NCI-H2196 treated with DMSO at 0.1 percent for 48 hours (cell line): ENCODE data around the gene WNT4.

Experiments
- DNase-seq: peaks from one replicate; lab custom pipeline; 2025; ENCODE audit not compliant: unreplicated experiment; lab: John Stamatoyannopoulos, UW

WNT4 gene

DNA sequence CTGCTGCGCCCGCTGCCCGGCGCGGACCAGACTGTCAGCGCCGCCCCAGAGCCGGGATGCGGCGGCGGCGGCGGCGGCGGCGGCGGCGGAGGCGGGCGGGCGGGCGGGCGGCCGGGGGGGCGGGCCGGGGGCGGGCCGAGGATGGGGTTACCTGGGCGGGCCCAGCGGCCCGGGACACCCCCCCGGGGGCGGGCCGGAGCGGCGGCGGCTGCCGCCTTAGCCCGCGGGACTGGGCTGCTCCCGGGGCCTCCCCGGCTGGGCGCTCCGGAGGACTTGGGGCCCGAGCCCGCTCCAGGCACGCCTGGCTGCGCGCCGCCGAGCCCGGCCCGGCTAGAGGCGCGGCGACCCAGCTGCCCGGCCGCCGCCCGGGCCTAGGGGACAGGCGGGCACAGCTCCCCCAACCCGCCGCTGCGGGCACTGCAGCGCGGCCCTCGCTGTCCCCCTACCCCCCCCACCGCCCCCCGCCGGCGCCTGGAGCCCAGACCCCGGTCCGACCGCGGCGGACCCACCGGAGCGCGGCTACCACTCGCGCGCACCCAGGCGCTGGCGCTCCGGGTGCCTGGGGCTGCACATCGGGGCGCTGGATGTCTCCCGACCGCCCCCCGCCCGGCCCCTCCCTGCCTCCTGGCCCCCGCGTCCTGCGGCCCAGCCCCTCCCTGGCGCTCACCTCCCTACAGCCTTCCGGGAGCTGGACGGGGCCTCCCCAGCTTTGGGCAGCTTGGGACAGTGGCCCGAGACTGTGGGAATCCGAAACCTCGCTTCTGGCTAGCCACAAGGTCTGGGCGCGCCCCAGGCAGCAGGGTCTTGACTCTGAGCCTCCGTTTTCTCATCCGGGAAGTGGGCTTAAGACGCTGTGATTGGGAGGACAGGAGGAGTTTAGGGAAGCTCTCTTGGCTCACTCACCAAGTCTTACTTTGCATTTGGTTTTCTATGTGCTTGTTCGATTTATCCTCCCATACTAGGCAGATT is at the start of gene WNT4:
WNT4 (minus strand) TSS at position 33 of the 969 bp plus-strand sequence. CDS start 175 bp downstream, outside the sequence.
- DNase-seq, result no peak

DNA sequence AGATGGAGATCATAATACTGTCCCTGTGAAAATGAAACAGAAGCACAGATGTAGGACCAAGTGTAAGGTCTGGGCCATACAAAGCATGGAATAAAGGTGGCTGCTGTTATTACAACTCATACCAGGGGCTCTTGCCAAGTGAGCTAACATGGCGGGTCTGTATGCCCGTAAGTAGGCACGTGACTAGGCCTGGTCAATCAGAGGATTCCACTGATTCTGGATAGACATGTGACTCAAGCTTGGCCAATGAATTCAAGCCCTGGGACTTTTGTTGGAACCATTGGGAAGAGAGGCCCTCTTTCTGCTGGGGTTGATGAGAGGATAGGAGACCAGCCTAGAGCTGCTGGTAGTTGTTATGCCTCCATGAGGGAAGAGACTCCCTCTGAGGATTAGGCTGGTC is 47.8 kb upstream of the WNT4 start:
- DNase-seq, result no peak

DNA sequence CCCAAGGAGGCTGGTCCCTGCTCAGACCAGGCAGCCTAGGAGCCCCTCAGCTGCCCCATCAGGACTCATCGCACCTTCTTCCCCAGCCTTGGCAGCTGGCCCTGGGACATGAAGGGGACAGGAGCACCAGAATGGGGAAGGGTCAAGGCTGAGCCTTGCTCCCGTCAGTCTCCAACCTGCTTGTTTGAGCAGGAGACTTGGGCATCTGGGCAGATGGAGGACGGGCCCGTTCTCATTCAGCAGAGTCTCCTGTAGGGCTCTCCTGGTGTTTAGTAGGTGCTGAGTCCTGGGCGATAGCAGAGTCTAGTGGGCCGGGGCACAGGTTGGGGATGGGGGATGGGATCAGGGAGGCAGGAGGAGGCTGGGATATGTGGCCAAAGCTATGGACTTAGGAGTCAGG is 47.4 kb upstream of the WNT4 start:
- DNase-seq, result no peak

DNA sequence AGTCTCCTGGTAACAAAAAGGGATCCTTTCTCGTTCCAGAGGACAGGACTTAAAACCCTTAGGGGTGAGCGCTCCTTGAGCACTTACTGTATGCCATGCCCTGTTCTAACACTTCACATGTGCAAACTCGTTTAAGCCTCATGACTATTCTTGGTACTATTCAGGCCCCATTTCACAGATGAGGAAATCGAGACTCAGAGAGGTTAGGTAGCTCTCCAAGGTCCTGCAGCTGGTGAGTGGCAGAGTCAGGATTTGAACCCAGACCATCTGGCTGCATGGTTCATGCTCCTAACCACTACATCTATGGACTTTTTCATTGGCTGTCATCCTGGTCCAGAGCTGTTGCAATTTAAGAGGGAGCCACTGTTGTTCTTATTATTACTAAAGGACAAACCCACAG is 46.7 kb upstream of the WNT4 start:
- no peak for DNase-seq

DNA sequence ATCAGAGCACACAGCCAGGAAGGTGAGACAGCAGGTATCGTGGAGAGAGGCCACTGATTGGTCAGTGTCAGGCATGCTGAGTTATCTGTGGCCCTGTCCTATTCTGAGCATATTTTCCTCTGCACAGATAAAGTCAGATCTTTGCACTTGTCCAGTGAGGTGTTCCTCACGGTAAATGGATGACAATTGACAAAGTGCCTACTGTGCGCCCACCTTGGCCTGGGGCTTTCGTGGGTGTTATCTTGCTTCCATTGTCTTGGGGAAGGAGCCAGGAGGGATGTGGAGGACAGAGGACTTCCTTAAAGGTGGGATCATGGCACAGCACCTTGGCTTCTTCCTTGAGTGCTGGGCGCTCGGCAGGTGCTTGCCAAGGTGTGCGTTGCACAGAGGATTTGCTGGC is 46.0 kb upstream of the WNT4 start:
- DNase-seq, result no peak

DNA sequence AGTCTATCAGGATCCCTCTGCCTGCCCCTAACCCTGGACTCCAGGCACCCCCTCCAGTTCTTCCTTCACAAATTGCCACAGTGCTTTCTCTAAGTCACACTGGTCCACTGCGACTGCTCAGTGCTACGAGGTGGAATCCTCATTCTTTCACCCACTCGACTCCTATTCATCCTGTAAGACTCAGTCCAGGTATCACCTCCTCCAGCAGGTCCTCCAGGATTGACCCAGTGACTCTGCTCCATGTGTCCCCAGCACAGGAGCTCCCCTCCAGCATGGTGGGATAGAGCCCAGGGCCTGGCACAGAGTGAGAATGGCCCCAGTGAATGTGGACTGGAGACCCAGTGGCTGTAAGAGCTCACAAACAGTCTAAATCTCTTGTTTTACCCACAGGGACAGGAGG is 45.5 kb upstream of the WNT4 start:
- DNase-seq, result no peak

DNA sequence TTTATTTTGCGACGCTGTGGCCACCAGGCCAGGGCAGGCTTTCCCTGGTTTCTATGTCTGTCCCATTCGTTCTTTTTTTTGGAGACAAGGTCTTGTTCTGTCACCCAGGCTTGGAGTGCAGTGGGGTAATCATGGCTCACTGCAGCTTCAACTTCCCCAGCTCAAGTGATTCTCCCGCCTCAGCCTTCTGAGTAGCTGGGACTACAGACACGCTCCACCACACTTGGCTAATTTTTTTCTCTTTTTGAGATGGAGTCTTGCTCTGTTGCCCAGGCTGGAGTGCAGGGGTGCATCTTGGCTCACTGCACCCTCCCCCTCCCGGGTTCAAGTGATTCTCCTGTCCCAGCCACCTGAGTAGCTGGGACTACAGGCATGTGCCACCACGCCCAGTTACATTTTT is 43.4 kb upstream of the WNT4 start:
- DNase-seq, result no peak

DNA sequence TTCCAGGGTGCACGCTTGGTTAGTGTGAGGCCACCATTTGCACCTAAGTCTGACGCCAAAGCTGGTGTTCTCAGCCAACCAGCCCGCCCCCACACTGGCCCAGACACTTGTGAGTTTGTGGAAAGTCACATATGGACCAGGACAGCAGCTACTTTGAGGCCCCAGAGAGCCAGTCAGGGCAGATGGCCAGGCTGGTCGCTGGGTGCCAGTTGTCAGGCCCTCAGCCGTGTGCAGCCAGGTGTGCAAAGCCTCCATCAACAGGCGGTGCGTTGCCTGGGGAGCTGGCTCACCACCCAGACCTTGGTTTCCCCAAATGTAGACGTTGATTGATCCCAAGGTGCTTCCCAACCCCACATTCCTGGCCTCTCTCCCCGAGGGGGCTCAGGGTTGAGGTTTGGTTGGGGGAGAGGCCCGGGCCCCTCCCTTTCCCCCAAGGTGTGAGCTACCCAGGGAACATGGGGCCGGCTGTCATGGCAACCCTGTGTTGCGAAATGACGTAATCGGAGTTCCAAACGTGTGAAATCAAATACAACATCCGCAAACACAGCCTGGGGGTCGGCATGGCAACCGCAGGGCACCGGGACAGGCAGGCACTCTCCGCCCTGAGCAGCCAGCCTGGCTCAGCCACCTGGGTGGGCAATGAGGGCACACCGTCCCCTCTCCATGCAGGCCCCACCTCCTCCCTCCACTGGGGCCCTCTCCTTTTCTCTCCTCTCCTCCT is 42.2 kb upstream of the WNT4 start:
- peak; percentile 86 for DNase-seq

DNA sequence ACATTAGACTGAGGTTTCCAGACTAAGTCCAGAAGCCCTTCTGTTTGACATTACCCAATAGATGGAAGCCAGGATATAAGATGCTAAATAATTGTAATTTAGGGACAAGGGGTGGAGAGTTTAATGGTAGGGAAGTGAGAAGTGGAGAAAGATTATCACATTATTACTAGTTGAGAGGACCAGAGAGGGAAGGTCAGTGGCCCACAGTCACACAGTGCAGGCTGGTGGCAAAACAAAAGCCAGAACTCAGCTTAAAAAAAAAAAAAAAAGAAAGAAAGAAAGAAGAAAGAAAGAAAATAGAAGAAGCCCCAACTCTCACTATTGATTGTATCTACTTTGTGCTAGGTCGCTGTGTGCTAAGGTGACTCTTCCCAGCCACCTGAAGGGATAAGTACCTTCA is 41.6 kb upstream of the WNT4 start:
- no peak for DNase-seq

DNA sequence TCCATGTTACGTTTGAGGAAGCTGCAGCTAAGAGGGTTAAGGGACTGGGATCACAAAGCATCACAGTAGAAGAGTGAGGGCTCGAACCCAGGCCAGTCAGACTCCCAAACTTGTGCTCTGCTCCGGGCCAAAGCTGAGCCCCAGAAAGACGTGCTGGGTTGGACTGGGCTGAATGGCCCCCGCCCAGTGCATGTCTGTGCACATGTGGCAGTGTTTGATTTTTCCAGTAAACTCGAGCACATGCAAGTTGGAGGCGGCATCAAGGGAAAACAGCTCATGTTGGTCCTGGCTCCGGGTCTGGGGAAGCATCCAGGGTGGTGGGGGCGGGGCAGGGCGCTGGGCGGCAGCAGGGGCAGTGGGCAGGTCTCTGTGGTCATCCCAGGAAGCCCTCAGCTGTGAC is 39.8 kb upstream of the WNT4 start:
- no peak for DNase-seq

DNA sequence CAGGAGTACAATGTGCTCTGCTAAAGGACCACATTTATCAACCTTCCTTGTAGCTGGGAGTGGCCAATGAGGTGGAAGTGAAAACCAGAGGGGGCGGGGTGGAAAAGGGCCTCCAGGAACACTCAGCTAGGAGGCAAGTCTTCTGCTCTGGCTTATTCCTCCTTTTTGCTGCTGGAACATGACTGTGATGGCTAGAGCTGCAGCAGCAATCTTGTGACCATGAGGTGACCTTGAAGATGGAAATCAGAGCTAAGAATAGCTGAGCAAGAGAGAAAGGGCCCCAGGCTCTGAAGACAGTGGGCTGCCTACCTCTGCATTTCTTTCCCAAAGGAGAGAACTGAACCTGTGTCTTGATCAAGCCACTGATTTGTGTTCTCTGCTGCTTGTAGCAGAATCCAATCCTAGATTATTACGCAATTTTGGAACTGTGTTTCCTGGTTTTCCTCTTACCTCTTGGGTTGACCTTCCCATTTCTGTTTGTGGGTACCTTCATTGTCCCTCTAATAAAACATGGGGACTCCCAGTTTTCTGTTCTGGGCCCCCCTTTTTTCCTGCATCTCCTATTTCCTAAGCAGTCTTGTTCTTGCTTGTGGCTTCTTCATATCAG is 36.4 kb upstream of the WNT4 start:
- no peak for DNase-seq

DNA sequence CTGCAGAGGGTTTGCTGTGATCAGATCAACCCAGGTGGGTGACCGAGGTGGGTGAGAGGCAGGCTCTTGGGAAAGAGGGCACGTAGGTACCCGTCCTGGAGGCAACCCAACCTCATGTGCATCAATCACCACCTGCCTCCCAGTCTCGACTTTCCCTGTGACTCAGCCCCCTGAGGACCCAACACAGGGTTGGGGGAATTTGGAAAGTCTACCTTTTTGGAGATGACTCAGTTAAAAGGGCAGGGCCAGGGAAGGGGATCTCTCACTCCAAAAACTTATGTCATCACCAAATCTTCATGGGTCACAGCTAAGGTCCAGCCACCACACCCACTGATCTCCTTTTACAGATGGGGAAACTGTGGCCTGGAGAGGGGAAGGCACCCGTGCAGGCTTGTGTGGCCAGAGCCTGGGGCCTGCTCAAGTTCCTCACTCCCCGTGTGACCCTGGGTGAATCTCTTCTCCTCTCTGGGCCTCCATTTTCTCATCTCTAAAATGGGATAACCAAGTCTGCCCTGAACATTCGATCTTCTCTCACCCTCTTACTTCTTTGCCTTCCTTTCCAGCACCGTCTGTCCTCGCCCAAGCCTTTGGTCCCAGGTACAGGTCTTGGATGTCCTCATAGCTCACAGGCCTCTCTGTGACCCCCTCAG is 34.6 kb upstream of the WNT4 start:
- no peak for DNase-seq

DNA sequence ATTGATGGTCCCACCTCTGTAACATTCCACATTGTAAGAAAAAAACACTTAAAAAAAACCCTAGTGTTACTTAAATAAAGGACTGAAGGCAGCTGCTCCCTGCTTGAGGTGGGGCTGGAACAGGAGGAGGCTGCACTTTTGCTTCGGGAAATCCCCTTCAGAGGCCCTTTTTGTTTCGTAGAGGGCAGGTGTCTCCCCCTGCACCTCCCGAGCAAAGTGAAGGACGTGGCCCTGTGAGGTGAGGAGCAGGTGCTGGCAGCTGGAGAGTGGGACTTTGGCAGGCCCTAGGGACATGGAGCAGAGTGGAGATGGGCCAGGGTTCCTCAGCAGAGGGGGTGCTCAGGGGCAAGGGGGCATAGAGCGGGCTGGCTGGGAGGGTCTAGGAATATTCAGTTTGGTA is 33.4 kb upstream of the WNT4 start:
- DNase-seq, result peak; percentile 27

DNA sequence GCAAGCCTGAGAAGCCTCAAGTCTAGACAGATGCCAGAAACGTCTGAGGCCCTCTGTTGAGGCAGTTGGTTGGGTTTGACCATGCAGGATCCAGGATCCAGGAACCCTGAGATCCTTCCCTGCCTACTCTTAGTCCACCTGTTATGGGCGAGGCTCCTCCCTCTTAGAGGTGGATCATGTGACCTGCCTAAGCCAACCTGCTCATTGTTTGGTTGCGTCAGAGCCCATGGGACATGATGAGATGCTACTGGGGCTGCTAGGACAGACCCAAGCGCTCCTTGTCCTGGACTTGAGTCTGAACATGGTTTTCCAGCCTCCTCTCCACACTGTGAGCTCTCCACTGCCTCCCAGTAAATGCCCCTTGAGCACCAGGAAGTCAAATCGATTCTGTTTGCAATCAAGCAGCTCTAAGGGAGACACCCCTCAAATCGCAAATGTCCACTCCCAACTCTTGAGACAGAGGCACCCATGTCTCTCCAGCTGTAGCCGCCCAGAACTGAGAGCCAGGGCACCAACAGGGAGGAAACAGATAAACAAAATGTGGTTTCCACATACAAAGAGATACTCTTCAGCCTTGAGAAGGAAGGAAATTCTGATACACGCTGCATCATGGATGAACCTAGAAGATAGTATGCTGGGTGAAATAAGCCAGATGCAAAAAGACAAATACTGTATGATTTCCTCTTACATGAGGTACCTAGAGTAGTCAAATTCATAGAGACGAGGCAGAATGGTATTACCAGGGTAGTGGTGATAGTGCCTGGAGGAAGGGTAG is 31.7 kb upstream of the WNT4 start:
- no peak for DNase-seq

DNA sequence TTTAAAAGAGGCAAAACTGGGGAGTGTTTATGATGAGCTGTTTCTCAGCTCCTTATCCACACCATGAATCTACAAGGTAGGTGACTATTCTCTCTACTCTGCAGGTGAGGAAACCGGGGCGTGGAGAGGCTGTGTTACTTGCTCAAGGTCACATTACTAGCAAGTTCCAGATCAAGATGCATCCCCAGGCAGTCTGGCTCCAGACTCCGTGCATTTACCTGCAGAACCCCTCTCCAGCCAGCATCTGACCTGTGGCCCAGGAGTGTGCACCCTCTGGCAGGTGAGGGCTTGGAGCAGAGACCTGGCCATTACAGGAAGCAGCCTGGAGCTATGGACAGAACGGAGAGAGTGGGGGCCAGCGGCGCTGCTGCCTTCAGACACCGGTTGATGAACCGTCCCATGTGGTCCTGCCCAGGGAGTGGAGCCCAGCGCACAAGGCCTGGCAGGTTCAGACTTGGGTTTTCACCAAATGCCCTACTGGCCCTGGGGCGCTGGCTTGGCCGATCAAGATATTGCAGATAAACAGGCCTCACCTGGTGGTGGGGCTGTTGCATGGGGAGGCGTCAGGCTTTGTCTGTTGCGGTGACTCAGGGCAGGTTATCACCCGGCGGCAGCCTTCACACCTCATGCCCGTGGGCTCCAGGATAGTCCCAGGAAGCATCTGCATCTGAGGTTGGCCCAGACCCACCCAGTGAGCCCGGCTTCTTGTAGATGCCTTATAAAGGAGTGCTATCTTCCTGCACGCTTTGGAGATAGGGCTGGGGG is 29.2 kb upstream of the WNT4 start:
- DNase-seq, result no peak

DNA sequence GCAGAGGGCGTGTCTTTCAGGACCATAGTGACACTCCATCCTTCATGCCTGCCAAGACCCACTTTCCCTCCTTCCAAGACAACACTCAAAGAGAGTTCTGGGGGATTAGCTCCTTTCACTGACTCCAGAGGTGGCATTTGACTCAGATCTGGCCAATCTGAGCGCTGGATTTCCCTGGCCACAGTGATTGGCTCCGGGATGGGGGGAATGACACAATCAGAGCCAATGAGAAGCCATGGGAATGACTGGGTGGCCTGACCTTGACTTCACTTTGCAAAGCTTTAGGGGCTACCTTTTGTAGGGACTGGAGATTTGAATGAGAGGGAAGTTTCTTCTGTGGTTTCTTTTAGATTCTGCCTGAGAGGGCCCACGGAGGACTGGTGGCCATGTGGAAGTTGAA is 26.9 kb upstream of the WNT4 start:
- no peak for DNase-seq

DNA sequence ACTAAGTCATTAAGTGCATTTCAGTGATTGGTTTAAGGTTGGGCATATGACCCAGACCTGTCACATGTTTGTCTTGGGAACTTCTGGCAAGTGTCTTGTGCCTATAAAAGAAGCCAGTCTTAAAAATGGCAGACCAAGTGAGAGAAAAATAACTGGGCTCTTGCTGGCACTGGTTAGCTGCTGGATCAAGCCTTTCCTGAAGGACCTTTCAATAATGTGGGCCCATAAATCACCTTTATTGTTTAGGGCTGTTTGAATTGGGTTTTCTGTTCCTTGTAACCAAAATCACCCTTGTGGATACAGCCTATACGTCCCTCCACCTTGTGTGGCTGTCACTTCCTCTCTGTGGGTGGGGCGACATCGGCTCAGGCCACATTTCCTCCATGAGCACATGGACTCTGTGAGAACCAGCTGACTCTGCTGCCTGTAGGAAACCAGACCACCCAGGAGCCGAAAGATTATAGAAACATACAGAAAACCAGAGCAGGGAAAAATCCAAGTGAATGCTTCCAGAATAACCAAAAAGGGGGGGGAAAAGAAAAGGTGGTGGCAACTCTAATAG is 25.6 kb upstream of the WNT4 start:
- DNase-seq, result no peak

DNA sequence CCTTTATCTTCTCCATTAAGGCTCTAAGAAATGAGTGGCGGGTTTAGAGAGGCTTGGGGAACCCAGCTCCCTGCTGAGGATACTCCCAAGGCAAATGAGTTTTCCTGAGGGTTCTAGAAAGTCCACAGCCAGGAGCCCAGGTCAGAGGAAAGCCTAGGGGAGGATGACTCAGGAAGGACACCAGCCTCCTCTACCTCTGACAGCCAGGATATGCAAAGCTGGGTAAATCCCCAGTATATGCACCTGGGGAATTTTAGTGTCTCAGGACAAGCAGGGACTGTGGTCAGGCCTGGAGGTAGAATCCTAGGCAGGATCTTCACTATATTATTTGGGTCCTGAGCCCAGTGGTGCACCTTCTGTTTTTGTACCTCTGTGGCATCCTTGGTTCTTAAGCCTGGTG is 23.5 kb upstream of the WNT4 start:
- DNase-seq, result no peak
